Ectodermal cell (in vitro differentiated cells): ENCODE results near the gene TMEM260.
"Not testable (repeated sequence)": the region's sequence is repeated elsewhere in the genome, so short reads cannot be mapped to it uniquely, and the experiment has no call there.

Source experiments
- H3K27ac ChIP-seq: 2 replicates; pipeline ENCODE4 v1.7.0; 2013; ENCODE audit warnings: mild to moderate bottlenecking, low read depth, low read length; ENCODE audit not compliant: insufficient read depth, poor library complexity, severe bottlenecking
- H3K27me3 ChIP-seq: 2 replicates; pipeline ENCODE4 v1.7.0; 2013; ENCODE audit warnings: mild to moderate bottlenecking, low read length; ENCODE audit not compliant: insufficient read depth, control insufficient read depth, poor library complexity, severe bottlenecking
- H3K36me3 ChIP-seq: one replicate; pipeline ENCODE4 v1.7.0; 2013; ENCODE audit warnings: low read length; ENCODE audit not compliant: control insufficient read depth, insufficient read depth
- H3K4me1 ChIP-seq: one replicate; pipeline ENCODE4 v1.7.0; 2013; ENCODE audit warnings: low read length; ENCODE audit not compliant: control insufficient read depth, insufficient read depth
- H3K4me3 ChIP-seq: 2 replicates; pipeline ENCODE4 v1.7.0; 2013; ENCODE audit warnings: low read depth, low read length, control low read depth; ENCODE audit not compliant: insufficient read depth
- H3K9me3 ChIP-seq: 2 replicates; pipeline ENCODE4 v1.7.0; 2013; ENCODE audit warnings: mild to moderate bottlenecking, low read length, moderate library complexity; ENCODE audit not compliant: control insufficient read depth
- WGBS, 2 experiments: methylation state at CpG; one replicate each; pipeline ENCODE4 v1.1.7; 2013; ENCODE audit warnings: missing lambda C conversion rate in 2 of 2; 5-methylcytosine and 5-hydroxymethylcytosine counted together

The TMEM260 gene

GRCh38 chr14:56666294-56666693, 86.7 kb downstream of the TMEM260 start:
- Histone ChIP-seq H3K27ac (no peak overlapping the region), H3K4me3 (no peak overlapping the region)
- WGBS, 2 experiments: 91 to 95% methylated on average over 7 of the region's 7 CpGs

GRCh38 chr14:56666716-56667115, 87.1 kb downstream of the TMEM260 start:
- 67 to 92% methylated on average over 2 to 3 of the region's 3 CpGs for WGBS, 2 experiments
- no peaks in the 10 kb centered on the region for H3K9me3 ChIP-seq
- no peak overlapping the region for H3K27ac ChIP-seq
- no peaks in the 10 kb centered on the region for H3K36me3 ChIP-seq
- H3K27me3 ChIP-seq: peaks cover 9% of the 10 kb centered on the region
- no peak overlapping the region for H3K4me3 ChIP-seq
- no peaks in the 10 kb centered on the region for H3K4me1 ChIP-seq

More at GRCh38 chr14:56666294-56666693, 86.7 kb downstream of the TMEM260 start:
- no peaks in the 10 kb centered on the region for H3K4me1 ChIP-seq
- no peaks in the 10 kb centered on the region for H3K9me3 ChIP-seq
- no peaks in the 10 kb centered on the region for H3K36me3 ChIP-seq
- H3K27me3 ChIP-seq: peaks cover 11% of the 10 kb centered on the region

DNA sequence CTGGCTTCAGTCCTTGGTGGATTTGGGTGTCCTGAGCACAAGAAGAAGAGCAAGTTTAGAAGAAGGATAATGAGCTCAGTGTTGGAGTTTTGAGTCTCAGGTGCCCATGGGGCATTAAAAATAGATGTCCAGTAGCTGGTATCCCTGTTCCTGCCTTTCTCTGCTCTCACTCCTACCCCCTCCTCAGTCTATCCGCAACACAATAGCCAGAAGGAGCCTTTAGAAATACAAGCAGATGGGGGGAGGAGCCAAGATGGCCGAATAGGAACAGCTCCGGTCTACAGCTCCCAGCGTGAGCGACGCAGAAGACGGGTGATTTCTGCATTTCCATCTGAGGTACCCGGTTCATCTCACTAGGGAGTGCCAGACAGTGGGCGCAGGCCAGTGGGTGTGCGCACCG, 87.7 kb downstream of the TMEM260 start:
- 0 to 58% methylated on average over 1 to 5 of the region's 11 CpGs for WGBS, 2 experiments
- not testable (repeated sequence) for H3K9me3 ChIP-seq, H3K4me3 ChIP-seq, H3K4me1 ChIP-seq, H3K27me3 ChIP-seq, H3K27ac ChIP-seq, H3K36me3 ChIP-seq

- Histone ChIP-seq H3K27ac (no peak overlapping the region), H3K36me3 (no peaks in the 10 kb centered on the region), H3K4me1 (no peaks in the 10 kb centered on the region), H3K27me3 (no peaks in the 10 kb centered on the region), H3K9me3 (no peaks in the 10 kb centered on the region), H3K4me3 (no peak overlapping the region)
- WGBS, 2 experiments: 46 to 55% methylated on average over 5 of the region's 5 CpGs
These were observed 96.4 kb downstream of the TMEM260 start for GRCh38 chr14:56676042-56676441.

- no peaks in the 10 kb centered on the region for H3K36me3 ChIP-seq
- 68 to 94% methylated on average over 2 to 3 of the region's 3 CpGs for WGBS, 2 experiments
- H3K27me3 ChIP-seq: no peaks in the 10 kb centered on the region
- H3K27ac ChIP-seq: no peak overlapping the region
- H3K4me3 ChIP-seq: no peak overlapping the region
- H3K9me3 ChIP-seq: no peaks in the 10 kb centered on the region
- H3K4me1 ChIP-seq: no peaks in the 10 kb centered on the region
These were observed 99.2 kb downstream of the TMEM260 start for GRCh38 chr14:56678838-56679237.

DNA sequence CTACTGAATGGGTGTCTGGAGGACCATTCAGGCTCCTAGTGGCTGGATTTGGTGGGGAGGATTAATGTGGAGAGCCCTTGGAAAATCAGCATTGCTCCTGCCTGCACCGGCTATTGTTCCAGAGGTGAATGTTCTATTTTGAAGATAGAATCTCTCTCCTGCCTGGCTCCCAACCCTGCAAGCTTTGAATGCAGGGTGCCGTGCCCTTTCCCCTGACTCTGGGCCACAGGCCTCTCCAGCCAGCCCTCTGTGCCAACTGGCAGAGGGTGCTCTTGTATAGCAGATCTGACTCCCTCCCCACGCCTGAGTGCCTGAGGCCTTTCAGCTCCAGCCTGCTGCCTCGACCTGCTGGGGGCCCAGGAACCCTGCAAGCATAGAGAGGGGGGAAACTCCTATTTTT, 106.8 kb downstream of the TMEM260 start:
- H3K27ac ChIP-seq: no peak overlapping the region
- 49 to 57% methylated on average over 4 of the region's 4 CpGs for WGBS, 2 experiments
- H3K9me3 ChIP-seq: no peaks in the 10 kb centered on the region

GRCh38 chr14:56687123-56687522, 107.5 kb downstream of the TMEM260 start:
- Histone ChIP-seq H3K4me3 (no peak overlapping the region), H3K27me3 (no peaks in the 10 kb centered on the region), H3K9me3 (no peaks in the 10 kb centered on the region), H3K36me3 (no peaks in the 10 kb centered on the region), H3K4me1 (peaks cover 27% of the 10 kb centered on the region), H3K27ac (no peak overlapping the region)
- WGBS, 2 experiments: 79% methylated on average over 7 to 8 of the region's 8 CpGs

More for the DNA sequence above, 106.8 kb downstream of the TMEM260 start:
- no peaks in the 10 kb centered on the region for H3K36me3 ChIP-seq
- H3K27me3 ChIP-seq: no peaks in the 10 kb centered on the region
- peaks cover 21% of the 10 kb centered on the region for H3K4me1 ChIP-seq
- H3K4me3 ChIP-seq: no peak overlapping the region

GRCh38 chr14:56694609-56695008, 115.0 kb downstream of the TMEM260 start:
- Histone ChIP-seq H3K27ac (no peak overlapping the region), H3K4me3 (no peak overlapping the region), H3K9me3 (no peaks in the 10 kb centered on the region), H3K4me1 (peaks cover 28% of the 10 kb centered on the region), H3K36me3 (no peaks in the 10 kb centered on the region), H3K27me3 (no peaks in the 10 kb centered on the region)
- WGBS, 2 experiments: 90 to 91% methylated on average over 3 of the region's 3 CpGs

DNA sequence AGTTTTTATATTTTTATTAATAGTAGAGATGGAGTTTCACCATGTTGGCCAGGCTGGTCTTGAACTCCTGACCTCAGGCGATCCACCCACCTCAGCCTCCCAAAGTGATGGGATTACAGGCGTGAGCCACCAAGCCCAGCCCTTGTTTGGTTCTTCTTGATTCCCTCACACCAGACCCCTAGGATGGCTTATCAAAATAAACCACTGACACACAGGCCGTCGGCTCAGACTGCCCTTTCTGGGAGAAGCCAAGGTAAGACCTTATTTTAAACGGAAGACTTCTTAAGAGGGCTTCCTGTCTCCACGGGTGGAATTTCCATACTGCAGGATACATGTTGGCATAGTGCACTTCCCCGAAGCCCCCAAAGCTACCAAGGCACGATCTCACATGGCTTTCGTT, 115.6 kb downstream of the TMEM260 start:
- H3K27ac ChIP-seq, H3K9me3 ChIP-seq, H3K4me3 ChIP-seq, H3K27me3 ChIP-seq, H3K36me3 ChIP-seq: not testable (repeated sequence)
- 92 to 94% methylated on average over 9 of the region's 9 CpGs for WGBS, 2 experiments
- peaks cover 26% of the 10 kb centered on the region for H3K4me1 ChIP-seq
